Measurements from ENCODE around the gene SPAG9.

The SPAG9 gene

GRCh38 chr17:50986989-50987660 lies 133.5 kb downstream of the SPAG9 start:
- DNase-seq (ENCODE audit: low read depth): peak; percentile 73
- no peak for TF ChIP-seq CTCF (conservative IDR thresholded peaks at IDR 0.05; ENCODE audit: control insufficient read depth, insufficient read depth, low read depth, low read length)
- H3K4me3 ChIP-seq (ENCODE audit: control insufficient read depth, low read depth, low read length): no peak overlapping the region

GRCh38 chr17:50981279-50981678 lies 139.4 kb downstream of the SPAG9 start:
- no peak for TF ChIP-seq CTCF (conservative IDR thresholded peaks at IDR 0.05; ENCODE audit: control insufficient read depth, insufficient read depth, low read depth, low read length)

DNA sequence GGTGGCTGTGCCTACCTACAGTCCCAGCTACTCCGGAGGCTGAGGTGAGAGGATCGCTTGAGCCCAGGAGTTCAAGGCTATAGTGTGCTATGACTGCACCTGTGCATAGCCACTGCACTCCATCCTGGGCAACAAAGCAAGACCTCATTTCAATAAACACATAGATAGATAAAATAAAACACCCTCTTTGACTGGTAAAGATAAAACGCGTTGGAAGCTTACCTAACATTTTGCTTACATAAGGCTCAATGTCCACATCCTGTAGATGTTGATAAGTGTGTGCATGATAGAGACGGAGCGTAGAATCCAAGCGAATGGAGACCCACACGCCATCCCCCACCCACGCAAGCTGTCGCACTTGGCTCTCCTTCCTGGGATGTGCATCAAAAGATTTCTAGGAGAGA lies 141.1 kb downstream of the SPAG9 start:
- no peak for DNase-seq (ENCODE audit: low read depth)
- TF ChIP-seq CTCF (conservative IDR thresholded peaks at IDR 0.05; ENCODE audit: control insufficient read depth, insufficient read depth, low read depth, low read length): no peak

More at GRCh38 chr17:50981279-50981678, 139.4 kb downstream of the SPAG9 start:
- H3K4me3 ChIP-seq (ENCODE audit: control insufficient read depth, low read depth, low read length): no peak overlapping the region
- DNase-seq (ENCODE audit: low read depth): no peak

GRCh38 chr17:50977487-50978159 lies 143.0 kb downstream of the SPAG9 start:
- TF ChIP-seq CTCF (conservative IDR thresholded peaks at IDR 0.05; ENCODE audit: control insufficient read depth, insufficient read depth, low read depth, low read length): no peak
- DNase-seq (ENCODE audit: low read depth): no peak
- no peak overlapping the region for H3K4me3 ChIP-seq (ENCODE audit: control insufficient read depth, low read depth, low read length)

More for the DNA sequence above, 141.1 kb downstream of the SPAG9 start:
- no peak overlapping the region for H3K4me3 ChIP-seq (ENCODE audit: control insufficient read depth, low read depth, low read length)

- DNase-seq (ENCODE audit: low read depth): no peak
- no peak for TF ChIP-seq CTCF (conservative IDR thresholded peaks at IDR 0.05; ENCODE audit: control insufficient read depth, insufficient read depth, low read depth, low read length)
- H3K4me3 ChIP-seq (ENCODE audit: control insufficient read depth, low read depth, low read length): no peak overlapping the region
Measured at GRCh38 chr17:50976951-50977472, 143.7 kb downstream of the SPAG9 start.

DNA sequence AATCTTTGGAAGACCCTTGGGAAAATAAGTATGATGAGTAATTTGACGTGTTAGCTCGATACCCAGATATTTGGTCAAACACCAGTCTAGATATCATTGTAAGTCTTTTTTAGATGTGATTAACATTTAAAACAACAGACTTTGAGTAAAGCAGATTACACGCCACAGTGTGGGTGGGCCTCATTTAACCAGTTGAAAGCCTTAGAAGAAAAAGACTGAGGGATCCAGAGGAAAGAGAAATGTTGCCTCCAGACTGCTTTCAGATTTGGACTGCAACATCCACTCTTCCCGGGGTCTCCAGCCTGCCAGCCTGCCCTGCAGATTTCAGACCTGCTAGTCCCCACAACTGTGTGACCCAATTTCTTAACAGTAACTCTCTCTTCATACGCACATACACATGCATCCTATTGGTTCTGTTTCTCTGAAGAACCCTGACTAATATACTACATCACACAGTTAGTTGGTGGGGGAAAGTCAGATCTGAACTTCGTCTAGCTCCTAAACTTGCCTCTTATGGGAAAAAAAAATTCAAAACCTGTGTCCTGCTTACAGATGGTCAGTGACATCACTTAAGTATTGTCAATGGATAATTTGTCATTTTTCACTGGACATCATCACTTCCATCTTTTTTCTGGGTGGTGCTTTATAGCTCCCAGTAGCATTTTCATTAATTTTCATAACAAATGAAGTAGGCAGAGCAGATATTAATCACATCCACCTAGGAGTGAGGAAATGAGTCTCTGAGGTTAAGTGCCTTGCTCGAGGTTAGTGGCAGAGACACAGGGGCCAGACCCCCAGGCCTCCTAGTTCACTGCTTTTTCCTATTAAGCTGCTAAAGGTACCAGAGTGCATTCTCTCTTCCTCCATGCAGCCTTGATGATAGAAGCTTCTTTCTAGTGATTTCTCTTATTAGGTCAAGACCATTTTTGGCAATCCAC lies 146.8 kb downstream of the SPAG9 start:
- no peak overlapping the region for H3K4me3 ChIP-seq (ENCODE audit: control insufficient read depth, low read depth, low read length)
- no peak for TF ChIP-seq CTCF (conservative IDR thresholded peaks at IDR 0.05; ENCODE audit: control insufficient read depth, insufficient read depth, low read depth, low read length)
- no peak for DNase-seq (ENCODE audit: low read depth)
